ENCODE measurements around the gene ITK.
"Not testable (repeated sequence)": the region's sequence is repeated elsewhere in the genome, so short reads cannot be mapped to it uniquely, and the experiment has no call there.

Gene ITK

GRCh38 chr5:157210652-157211051 lies 30.0 kb downstream of the ITK start:
- DNase-seq (ENCODE audit: low read depth, low spot score) = not testable (repeated sequence)

DNA sequence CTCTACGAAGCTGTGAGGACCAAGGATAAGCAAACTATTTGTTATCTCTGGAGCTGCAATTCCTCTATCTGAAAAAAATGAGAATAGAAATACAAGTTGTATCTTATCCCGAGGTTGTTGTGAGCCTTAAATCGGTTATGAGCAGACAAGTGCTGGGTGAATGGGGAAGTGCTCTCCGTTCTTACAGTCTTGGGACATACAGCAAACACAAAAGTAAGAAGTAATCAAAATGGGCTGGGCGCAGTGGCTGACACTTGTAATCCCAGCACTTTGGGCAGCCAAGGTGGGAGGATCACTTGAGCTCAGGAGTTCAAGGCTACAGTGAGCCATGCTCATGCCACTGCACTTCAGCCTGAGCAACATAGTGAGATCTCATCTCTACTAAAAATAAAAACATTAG lies 31.7 kb downstream of the ITK start:
- no peak for DNase-seq (ENCODE audit: low read depth, low spot score)

DNA sequence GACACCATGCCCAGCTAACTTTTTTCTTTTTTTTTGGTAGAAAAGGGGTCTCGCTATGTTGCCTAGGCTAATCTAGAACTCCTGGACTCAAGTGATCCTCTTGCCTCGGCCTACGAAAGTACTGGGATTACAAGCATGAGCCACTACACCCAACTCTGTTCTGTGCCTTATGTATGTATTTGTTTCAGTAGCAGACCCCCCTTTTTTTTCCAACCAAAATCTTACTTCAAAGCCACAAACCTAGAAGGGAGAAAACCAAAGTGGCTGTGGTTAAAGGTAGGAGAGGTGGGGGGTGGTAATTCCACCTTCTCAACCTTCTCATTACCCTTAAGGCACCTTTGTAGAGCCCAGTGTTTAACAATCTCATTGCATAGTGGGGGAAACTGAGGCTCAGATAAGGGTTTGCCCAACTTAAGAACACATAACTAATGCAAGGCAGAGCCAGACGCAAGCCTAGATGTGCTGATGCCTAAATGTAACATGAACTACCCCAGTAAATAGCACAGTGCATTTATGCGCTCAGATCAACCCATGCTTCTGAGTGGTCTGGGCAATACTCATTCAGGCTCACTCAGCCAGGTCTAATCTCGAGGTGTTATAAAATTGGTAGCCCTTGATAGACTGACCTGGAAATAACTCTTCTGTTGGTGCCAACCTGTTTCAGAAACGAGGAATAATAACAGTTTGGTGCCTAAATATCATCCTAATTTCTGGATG lies 33.0 kb downstream of the ITK start:
- DNase-seq (ENCODE audit: low read depth, low spot score) = no peak

- no peak for DNase-seq (ENCODE audit: low read depth, low spot score)
Measured at GRCh38 chr5:157214415-157214814, 33.8 kb downstream of the ITK start.

GRCh38 chr5:157214861-157215513 lies 34.3 kb downstream of the ITK start:
- DNase-seq (ENCODE audit: low read depth, low spot score) = no peak

- DNase-seq (ENCODE audit: low read depth, low spot score) = no peak
Measured at GRCh38 chr5:157215514-157216167, 35.0 kb downstream of the ITK start.

GRCh38 chr5:157216391-157217142 lies 35.9 kb downstream of the ITK start:
- no peak for DNase-seq (ENCODE audit: low read depth, low spot score)

- no peak for DNase-seq (ENCODE audit: low read depth, low spot score)
Measured at GRCh38 chr5:157217289-157218024, 36.8 kb downstream of the ITK start.

GRCh38 chr5:157219491-157220271 lies 39.0 kb downstream of the ITK start:
- DNase-seq (ENCODE audit: low read depth, low spot score) = no peak

DNA sequence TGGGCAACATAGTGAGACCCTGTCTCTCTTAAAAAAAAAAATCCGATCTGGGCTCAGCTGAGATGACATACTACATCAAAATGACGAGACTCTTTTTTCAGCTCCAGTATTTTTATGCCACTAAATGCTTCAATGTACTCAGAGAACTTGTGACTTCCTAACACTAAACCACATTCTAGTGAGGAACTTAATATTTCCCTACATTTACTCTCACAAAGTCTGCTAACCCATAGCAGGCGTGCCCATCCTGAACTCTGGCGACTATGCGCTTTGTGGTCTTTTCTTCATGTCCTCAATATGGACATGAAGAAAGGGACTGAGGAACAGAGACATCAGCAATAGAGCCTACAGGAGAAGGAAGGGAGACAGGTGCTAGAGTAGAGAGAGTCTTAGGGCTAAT lies 41.3 kb downstream of the ITK start:
- DNase-seq (ENCODE audit: low read depth, low spot score) = no peak

DNA sequence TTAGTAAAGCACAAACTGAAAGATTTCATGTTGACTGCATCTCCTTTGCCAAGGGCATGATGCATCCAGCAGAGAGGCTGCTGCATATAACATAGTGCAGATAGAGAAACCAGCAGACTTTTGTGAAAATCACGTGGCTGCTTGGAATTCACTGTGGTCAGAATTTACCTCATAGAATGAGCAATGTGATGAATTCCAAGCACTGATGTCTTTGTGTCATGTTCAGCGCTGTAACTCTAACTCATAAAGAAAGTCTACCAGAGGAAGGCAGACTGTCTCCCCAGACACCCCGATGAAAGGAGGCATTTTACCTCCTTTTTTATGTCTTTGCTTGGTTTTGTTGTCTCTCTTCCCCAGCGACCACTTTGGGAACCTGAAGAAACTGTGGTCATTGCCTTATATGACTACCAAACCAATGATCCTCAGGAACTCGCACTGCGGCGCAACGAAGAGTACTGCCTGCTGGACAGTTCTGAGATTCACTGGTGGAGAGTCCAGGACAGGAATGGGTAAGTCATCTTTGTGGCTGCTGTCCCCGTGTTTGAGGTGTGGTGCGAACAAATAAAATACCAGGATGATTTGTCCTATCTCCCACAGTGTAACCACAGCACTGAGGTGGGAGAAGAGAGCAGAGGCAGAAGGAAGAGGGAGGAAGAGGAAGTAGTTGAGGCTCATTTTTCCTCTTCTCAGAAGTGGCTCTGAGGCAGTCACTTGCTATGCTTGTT lies 42.0 kb downstream of the ITK start:
- DNase-seq (ENCODE audit: low read depth, low spot score) = no peak

- DNase-seq (ENCODE audit: low read depth, low spot score) = no peak
Measured at GRCh38 chr5:157225469-157226422, 45.1 kb downstream of the ITK start.

DNA sequence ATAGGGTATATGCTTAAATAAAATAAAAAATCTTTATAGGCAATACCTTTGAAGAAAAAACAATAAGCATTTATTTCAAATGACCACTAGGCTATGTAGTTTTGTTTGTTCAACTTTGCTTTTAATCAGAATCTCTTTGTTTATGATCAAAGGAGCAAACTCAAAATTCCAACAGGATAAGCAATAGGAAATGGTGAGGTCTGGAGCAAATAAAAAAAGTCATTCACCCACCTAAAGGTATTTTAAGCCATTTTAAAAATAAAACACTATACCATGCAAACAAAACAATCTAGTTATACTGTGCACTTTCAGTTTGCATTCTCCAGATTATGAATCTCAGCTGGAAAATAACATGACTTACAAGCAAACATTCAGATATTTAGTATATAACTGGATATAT lies 50.0 kb downstream of the ITK start:
- DNase-seq (ENCODE audit: low read depth, low spot score) = no peak

GRCh38 chr5:157232706-157233105 lies 52.1 kb downstream of the ITK start:
- no peak for DNase-seq (ENCODE audit: low read depth, low spot score)

DNA sequence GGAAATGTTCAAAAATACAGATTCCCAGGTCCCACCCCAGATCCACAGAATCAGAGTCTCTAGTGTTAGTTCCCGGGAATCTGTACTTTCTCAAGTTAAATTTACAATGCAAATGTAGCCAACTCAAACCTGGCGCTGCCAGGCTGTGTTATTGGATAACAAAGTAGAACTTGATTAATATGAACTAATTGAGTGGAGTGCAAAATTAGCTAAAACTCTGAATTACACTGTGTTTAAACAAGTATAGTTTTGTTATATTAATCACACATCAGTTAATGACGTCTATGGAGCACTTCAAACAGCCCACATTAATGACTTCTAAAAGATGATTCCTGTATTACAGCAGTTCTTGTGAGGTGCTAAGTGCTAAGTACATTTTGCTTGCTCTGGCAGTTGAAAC lies 52.9 kb downstream of the ITK start:
- no peak for DNase-seq (ENCODE audit: low read depth, low spot score)

- no peak for DNase-seq (ENCODE audit: low read depth, low spot score)
Measured at GRCh38 chr5:157236423-157236822, 55.8 kb downstream of the ITK start.

GRCh38 chr5:157241483-157241882 lies 60.8 kb downstream of the ITK start:
- no peak for DNase-seq (ENCODE audit: low read depth, low spot score)

DNA sequence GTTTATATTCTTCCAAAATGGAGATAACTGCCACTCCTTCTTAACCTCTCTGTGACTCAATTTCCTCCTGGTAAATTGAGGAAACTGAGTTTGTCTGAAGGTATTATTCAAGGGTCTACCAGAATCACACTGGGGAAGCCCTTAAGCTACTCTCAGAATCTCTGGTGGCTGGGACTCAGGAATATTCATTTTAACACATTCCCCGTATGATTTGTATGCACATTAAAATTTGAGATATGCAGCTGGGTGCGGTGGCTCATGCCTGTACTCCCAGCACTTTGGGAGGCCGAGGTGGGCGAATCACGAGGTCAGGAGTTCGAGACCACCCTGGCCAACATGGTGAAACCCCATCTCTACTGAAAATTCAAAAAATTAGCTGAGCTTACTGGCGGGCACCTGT lies 64.1 kb downstream of the ITK start:
- DNase-seq (ENCODE audit: low read depth, low spot score) = not testable (repeated sequence)

DNA sequence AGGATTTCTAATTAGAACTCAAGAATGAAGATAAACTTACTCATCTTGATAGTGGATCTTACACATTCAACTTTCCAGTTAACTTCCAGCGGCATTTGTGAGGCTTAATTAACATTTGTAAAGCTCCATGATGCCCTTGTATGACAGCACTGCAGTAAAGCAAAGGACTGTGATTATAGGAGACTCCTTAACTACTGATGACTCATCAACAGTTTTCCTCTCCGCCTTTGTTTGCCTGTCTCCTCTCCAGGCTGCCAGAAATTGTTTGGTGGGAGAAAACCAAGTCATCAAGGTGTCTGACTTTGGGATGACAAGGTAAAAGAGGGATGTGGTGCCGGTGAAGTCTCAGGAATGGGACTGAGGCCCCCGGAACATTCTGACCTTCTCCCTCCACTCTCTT lies 64.8 kb downstream of the ITK start:
- no peak for DNase-seq (ENCODE audit: low read depth, low spot score)

Measured in brain pericyte (primary cell).